CD4-positive, alpha-beta T cell treated with Interleukin-6 at 100 ng/mL for 8 hours (primary cell): ENCODE measurements around the gene SCN5A.

Experiments used
- DNase-seq: peaks from one replicate; pipeline ENCODE4 v3.0.0-alpha.2; 2020; ENCODE audit warnings: mixed read lengths, low spot score

Gene SCN5A

DNA sequence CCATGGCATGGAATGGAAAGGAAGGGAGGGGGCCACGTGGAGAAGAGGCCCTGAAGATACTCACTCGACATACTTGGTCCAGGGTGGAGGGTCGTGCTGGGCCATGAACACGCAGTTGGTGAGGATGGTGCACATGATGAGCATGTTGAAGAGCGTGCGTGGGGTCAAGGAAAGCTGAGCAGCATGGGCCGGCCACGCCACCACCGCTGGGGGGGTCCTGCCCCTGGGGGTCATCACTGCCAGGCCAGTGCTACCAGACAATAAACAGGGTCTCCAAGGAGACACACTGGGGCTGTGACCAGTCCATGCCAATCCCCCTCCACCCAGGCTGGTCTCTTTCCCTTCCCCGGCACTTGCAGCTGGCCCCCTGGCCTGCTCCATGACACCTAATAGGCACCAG, 27.2 kb downstream of the SCN5A start:
- DNase-seq: no peak

DNA sequence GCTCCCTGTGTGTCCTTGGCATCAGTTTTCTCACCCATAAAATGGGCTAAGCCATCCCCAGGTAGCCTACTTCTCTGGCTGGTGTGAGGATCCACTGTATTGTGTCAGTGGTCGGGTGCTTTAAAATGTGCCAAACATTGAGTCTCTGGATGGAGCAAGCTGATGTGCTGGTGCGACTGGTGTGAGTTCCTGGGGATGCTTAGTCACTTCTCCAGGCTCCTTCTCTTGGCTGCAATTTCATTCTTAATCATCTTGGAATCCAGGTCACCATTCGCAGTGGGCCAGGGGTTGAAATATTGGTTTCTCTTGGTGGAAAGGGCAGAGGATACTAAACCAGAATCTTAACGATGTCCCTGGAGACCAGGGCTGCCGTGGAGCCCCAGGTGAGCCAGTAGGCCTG, 29.3 kb downstream of the SCN5A start:
- no peak for DNase-seq

DNA sequence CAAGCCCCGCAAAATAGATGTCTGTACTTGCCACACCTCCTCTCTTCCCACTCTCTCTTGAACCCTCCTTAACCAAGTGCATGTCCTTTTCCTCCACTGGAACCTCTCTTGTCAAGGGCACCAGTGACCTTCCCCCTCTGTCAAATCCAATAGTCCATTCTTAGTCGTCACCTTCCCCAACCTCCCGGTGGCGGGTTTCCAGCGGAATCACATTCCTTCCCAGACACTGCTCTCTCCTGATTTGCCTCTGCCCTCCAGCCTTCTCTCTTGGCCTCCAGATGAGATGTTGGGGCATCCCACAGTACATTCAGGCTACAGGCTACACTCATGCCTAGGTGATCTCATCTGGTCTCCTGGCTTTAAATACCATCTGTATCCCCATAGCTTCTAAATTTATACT, 31.1 kb downstream of the SCN5A start:
- no peak for DNase-seq

DNA sequence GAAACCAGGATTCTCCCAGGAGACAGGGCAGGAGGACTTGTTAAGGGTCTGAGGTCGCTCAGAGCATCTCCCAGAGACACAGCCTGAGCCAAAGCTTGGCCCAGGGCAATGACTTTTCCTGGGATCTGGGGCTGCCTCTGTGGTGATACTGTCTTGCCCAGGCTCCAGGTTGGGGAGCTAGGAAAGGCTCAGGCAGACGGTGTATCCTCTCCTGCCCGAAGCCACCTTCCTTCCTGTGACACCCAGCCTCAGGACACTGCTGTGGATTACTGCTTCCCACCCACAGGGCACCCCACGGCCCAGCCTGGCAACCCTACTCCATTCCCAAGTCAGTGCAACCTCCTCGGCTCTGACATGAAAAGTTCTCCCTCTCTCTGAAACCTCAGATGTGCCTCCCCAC, 31.9 kb downstream of the SCN5A start:
- no peak for DNase-seq

DNA sequence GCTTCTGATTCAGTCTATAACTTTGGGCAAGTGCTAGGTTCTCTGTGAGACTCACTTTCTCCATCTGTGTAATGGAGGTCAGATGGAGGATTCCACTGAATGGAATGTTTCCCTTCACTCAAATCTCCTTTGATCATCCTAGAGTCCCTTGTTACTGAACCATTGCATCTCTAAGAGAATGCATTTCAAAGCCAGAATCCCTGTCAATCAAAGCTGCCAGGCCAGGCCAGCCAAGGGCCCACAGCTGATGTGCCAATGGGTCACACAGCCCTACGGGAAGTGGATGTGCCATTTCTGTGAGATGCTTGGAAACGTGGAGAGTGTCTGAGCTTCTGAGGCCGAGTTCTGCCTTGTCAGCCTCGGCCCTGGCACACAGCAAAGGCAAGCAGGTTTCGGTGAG, 32.4 kb downstream of the SCN5A start:
- DNase-seq: no peak

DNA sequence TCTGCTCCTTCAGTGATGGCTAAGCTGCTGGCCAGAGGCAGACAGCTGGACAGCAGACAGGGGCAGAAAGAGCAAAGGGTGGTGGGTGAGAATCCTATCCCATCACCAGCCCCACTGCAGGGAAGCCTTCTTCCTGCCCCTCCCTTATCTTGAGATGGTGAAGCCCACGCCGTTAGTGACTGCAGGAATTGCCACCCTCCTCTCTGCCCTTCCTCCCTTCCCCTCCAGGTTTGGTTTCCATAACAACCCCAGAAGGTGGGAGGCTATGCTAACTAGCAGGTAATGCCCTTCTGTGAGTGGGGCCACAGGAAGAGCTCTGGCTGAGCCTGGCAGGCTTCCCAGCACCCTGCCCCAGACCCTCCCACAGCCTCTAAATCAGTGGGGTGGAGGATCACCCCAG, 32.8 kb downstream of the SCN5A start:
- DNase-seq: no peak

DNA sequence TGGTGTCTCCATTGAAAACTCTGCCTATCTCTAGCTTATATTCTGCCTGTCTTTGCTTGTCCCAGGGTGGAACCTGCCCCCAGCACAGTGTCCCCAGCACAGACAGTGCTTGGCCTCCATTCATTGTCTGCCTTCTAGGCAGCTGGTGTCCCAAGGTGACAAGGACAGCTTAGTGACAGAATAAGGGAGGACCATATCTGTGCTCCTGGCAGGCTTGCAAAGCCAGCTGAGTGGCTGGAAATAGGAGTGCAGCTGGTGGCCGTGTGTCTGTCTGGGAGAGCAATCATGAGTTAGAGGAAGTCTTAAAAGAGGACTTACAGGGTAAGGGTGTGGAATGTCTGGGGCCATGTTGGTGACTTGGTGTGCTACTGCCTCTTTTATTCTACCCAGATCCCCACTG, 33.4 kb downstream of the SCN5A start:
- no peak for DNase-seq

DNA sequence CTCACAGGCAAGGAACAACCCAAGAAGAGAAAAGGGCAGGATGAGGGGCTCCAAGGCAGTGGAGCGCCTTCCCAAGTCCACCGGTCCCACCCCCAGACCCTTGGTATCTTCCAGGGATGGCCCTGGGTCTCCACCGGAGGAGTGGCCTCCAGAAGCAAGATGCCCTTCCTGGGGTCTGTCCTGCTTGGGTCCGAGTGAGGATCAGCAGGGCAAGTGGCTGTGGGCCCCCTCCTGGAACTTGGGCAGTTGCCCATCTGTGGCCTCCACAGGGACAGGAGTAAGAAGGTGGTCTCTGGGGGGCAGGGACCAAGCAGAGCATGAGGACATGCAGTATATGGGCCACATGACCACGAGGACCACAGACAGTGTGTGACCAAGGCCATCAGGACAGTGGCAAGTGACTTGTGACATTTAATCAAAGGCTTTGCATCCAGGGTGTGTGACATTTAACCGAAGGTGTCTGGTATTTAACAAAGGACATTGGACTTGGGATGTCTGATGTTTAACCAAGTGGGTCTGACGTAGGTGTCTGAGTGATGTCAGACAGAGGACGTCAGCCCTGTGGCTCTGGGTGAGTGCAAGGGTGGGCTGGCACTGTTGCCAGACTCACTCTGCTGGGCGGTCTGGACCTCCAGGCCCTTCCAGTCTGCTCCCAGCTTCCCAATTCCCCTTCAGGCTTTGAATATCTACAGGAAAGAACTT, 34.7 kb downstream of the SCN5A start:
- DNase-seq: no peak

DNA sequence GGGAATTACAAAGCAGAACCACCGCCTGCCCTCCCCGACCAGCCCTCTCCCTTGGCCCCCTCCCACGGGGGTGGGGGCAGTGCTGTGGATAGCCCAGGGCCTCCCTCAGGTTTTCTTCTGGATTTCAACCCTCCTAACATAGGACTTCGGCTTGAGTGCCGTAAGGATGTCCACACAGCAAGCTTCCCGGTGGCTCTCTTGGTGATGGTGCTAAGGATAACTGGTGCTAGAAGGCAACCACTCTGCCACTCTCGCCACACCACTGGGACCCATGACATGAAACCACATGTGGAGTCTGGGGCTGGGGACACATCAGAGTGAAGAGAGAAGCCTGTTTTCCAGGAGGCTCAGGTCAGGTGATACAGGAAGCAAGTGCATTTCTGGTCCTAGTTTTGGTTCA, 35.4 kb downstream of the SCN5A start:
- no peak for DNase-seq

DNA sequence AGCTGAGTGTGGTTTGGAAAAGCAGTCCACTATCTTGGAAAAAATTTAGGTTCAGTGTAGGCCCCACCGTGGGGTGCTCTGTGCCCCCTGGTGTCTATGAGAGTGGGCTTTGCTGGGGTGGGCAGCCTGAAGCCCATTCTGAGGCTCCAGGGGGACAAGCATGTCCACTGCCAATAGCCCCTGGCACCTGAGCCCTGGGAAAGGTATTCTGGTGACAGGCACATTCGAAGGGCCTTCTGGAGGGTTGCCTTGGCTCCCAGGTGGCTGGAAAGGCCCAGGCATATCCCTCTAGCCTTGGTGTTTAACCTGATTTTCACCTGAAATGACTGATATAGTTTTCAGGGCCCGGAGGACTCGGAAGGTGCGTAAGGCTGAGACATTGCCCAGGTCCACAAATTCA, 36.1 kb downstream of the SCN5A start:
- DNase-seq: no peak

DNA sequence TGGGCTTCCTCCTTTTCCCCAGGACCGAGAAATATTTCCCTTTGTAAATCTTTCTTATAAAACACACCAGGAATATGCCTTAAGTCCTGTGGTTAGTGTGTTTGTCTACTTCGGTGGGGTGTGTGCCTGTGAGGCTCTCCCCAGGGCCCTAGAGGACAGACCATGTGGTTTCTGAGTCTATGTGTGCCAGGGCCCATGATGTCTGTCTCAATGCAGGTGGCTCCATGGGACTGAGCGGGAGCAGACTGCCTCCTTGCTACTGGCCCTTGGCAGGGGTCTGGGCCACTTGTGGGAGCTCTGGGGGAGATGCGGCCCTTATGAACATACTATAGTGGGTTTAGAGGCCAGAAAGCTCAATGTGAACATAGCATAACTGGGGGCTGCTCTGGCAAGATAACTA, 37.6 kb downstream of the SCN5A start:
- DNase-seq: no peak

DNA sequence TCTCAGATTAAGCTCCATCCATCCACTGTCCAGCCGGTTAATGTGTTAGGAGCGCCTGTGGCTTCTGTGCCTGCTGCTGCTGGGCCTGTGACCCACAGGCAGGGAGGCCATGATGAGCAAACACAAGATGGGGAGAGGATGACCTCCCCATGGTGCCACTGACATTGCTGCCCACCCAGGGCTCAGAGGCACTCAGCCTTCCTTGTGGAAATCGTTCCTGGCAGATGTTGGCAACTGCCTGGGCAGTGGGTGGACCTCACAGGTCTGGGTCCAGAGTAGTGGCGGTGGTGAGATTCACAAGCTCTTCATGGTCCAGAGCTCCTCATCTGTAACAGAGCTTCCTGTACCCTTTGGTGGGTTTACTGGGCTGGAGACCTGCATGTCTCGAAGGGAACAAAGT, 38.6 kb downstream of the SCN5A start:
- no peak for DNase-seq

DNA sequence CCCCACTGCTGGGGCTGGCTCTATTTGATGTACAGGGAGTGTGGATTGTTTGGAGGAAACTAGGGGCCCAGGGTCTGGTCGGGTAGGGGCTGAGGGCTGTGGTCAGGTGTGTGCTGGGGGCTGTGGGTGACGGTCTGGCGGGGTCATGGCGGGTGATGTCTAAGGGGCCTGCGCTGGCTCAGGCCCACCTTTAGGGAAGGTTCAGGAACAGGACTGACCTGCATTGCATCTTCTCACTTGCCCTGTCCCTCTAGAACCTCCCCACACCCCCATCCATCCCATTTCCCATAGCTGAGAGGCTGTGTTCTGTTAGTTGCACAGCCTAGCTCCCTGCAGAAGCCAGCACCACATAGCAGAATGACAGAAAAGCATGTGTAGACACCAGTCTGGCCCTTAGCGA, 39.1 kb downstream of the SCN5A start:
- DNase-seq: no peak

DNA sequence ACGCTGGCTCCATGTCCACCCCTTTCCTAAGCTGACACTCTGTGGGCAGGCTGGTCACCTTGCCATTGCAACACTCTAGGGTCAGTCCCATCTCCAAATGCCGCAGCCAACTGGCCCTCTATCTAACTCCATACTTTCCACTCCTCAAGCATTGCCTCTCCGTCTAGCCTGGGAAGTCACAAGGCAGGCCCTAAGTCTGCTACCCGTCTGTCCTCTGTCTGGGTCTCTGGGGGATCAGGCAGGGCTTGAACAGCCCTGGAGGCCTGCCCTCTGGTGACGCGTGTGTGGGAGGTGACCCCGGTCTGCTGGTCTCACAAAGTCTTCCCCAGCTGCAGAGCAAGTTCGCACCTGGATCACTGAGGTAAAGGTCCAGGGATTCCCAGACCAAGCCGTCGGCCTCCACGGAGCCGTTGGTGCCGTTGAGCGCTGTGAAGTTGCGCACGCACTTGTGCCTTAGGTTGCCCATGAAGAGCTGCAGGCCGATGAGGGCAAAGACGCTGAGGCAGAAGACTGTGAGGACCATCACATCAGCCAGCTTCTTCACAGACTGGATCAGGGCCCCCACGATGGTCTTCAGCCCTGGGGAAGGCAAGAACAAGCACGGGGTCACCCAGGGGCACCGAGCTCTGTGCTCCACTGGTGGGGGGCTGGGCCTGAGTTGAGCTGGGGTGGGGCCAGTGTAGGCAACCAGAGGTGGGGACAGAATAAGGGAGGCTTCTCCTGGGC, 39.9 kb downstream of the SCN5A start:
- no peak for DNase-seq

DNA sequence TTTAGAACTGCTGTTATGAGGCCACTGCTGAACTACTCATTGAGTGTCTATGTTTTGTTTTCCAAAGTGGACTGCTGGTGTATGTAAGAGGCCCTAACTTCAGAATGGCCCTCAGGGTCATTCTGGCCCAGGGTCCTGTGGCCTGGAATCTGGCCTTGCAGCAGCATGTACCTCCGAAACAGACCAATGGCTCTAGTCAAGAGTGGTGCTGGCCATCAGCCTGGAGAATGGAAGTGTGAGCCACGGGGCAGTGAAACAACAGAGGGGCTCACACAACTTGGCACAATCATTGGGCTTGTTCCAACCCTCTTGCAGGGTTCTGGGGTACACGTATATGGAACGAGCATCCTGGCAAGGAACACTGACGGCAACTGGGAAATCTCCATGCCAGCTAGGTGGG, 40.5 kb downstream of the SCN5A start:
- no peak for DNase-seq

DNA sequence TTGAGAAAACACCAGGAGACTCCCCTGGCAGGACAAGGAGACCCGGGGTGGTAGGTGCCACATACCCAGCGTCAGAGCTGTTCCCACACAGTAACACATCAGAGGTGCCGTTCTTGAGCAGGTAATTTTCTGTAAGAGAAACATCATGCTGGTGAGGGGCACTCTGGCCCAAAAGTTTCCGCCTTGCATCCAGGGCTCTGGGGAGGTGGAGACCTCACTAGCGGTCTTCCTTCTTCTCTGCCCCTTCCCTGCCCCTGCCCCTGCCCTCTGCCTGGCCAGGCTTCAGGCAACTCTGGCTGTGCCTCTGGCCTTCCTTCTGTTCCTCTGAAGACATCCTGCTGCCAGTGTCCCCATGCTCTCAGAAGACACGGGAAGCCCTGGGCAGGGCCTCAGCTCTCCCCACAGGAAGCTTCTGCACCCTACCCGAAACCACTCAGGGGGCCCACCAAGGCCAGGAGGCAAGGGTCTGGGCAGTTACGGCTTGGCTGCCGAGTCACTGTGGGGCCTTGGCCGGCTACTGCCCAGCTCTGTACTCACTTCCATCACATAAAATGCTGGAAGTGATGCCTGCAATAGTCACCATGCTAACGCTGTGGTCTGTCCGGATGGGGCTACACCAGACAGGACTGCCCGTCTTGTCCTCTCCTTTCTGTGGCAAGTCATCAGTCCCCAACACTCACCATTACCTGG, 41.3 kb downstream of the SCN5A start:
- DNase-seq: no peak

DNA sequence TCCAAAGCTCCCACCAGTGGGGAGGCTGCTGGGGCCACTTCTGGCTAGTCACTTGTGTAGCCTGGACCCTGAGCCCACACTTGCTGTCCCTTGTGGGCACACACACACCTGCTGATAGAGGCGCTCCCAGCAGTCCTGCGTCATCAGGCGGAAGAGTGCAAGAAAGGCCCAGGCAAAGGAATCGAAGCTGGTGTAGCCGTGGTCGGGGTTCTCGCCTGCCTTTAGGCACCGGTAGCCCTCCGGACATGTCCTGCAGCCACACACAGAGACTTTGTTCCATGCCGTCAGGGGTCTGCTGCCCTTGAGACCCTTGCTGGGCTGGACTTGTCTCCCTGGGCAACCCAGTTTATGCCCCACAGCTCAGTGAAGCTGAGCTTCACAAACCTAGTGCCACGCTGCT, 42.9 kb downstream of the SCN5A start:
- no peak for DNase-seq

DNA sequence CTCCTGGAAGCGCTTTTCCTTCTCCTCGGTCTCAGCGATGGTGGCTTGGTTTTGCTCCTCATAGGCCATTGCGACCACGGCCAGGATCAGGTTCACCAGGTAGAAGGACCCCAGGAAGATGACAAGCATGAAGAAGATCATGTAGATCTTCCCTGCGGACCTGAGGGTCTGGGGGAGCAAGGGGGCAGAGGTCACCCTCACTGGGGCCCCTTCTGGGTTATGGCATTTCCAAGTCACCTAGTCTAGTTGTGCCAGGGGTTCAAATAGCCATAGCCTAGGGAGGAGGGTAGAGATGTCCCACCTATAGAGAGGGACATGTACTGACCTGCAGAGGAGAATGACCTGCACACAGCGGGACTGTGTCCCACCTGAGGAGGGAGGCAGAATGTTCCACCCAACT, 43.5 kb downstream of the SCN5A start:
- DNase-seq: no peak

DNA sequence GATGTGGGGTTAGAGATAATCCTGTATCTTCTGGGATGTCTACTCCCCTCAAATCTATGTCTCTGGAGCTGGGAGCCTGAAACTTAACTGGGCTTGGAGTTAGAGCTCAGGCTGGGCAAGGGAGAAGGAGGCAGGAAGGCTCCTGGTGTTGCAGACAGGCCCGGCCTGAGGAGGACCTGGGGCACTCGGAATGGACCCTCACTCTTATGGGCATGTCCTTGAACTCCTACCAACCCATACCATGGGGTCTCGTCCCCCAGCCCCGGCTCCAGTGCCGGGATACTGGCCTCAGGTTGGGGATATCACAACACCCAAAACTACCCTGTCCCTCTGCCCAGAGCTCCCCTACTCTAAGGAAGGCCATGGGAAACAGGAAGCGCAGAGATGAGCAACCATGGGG, 45.2 kb downstream of the SCN5A start:
- DNase-seq: no peak

DNA sequence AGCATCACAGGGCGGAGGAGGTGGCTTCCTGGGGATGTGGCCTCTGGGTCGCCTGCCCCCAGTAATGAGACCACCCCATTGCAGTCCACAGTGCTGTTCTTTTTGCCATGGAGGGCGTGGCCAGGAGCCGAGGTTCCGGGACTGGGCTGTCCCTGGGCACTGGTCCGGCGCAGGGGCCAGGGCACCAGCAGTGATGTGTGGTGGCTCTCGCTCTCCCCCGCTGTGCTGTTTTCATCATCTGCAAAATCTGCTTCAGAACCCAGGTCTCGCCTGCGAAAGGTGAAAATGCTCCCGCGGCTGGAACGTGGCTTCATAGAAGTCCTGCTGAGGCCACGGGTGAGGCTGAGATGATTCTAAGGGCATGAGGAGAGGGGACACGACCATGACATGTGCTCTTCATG, 45.8 kb downstream of the SCN5A start:
- no peak for DNase-seq

DNA sequence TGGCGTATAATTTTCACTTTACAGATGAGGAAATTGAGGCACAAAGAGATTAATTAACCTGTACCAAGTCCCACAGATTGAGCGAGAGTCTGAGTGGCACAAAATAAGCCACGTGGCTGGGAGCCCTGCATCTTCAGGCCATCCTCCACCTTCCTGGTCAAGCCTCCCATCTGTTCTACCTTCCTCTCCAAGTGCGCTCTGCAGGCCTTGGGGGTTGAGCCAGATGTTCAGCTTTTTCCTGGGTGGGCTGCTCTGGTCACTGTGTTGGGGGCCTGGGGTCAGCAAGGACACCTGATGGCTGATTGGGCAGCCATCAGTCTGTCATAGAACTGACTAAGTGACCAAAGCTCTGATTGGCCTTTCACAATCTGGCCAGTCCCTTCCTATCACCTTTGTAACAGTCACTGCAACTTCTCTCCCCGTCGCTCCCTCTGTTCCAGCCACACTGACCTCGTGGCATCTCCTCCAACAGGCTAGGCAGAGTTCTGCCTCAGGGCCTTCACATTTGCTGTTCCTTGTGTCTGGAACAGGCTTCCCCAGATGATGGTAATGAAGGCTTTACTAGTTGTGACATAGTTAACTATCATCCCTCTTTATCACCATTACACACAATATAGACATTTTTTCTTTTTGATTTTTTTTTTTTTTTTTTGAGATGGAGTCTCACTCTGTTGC, 46.8 kb downstream of the SCN5A start:
- DNase-seq: no peak

DNA sequence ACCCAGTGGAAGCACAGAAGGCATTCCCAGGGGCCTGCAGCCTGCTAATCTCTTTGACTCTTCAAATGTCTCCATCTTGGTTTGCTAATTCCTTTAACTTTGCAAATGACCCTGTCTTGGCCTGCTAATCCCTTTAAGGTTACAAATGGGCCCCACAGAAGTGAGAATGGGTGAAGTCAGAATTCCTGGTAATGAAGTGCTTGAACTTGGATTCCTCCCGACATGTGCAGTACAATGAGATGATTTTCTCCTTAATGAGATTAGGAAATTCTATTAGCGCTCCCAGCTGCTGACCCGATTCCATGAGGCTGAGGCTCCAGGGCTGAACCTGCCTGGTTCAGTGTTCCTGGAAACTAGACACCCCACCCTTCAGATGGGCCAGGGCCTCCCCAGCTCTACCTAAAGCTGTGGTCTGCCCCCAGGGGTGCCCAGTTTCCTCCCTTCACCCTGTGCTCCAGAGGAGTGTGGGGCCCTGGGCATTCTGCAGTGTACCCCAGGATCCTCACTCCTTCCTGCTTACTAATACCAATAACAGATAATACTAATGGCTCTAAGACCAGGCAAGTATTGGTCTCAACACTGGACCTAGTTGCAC, 47.4 kb downstream of the SCN5A start:
- no peak for DNase-seq

DNA sequence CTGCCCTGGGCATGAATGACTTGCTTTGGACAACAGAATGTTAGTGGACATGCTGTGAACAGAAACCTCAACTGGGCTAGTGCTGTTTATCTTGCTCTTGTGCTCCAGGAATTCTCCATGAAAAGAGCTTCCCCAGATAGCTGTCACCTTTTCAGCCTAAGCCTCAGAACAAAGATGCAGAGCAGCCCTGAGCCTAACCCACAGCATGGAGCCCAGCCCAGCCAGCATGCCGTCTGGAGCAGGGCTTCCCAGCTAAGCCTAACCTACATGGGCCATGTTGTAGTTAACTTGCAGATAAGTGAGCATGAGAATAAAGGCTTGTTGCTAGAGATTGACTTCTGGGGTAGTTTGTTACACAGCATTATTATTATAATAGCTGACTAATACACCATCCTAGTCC, 48.9 kb downstream of the SCN5A start:
- no peak for DNase-seq
